GM23338 (cell line): ENCODE data around the gene COX4I1.

Experiments used
- CREB1 ChIP-seq: fragments of 250-450 bp; sonication (Bioruptor Pico); IDR thresholded peaks from 2 replicates; pipeline ENCODE4 v1.5.0; 2020; ENCODE audit warnings: low read depth, mild to moderate bottlenecking, moderate library complexity
- CTCF ChIP-seq, 2 experiments: fragments of 200-600 bp in 1 of 2; sonication (generic) in 1 of 2; conservative IDR thresholded peaks; 2 replicates each; pipeline versions ENCODE4 v1.5.1 to v1.6.1; 2016 to 2017; ENCODE audit warnings: antibody characterized with exemption in 2 of 2, low read depth in 2 of 2, mild to moderate bottlenecking in 2 of 2, moderate library complexity in 1 of 2
- EZH2 ChIP-seq: fragments of 200-600 bp; sonication (generic); IDR thresholded peaks from one replicate; pipeline ENCODE4 v1.8.0; 2017; ENCODE audit warnings: antibody characterized with exemption, mild to moderate bottlenecking, low read depth; ENCODE audit not compliant: unreplicated experiment
- EZH2phosphoT487 ChIP-seq: fragments of 200-600 bp; sonication (generic); IDR thresholded peaks from one replicate; pipeline ENCODE4 v1.8.1; 2018; ENCODE audit warnings: antibody characterized with exemption; ENCODE audit not compliant: unreplicated experiment
- JUNB ChIP-seq: IDR thresholded peaks from one replicate; pipeline ENCODE4 v1.6.1; 2016; ENCODE audit warnings: antibody characterized with exemption; ENCODE audit not compliant: unreplicated experiment
- NANOG ChIP-seq: IDR thresholded peaks from 2 replicates; pipeline ENCODE4 v1.6.1; 2016; ENCODE audit warnings: antibody characterized with exemption, borderline replicate concordance
- POLR2AphosphoS5 ChIP-seq: IDR thresholded peaks from 2 replicates; pipeline ENCODE4 v1.6.1; 2016; ENCODE audit warnings: antibody characterized with exemption, low read depth
- REST ChIP-seq: IDR thresholded peaks from one replicate; pipeline ENCODE4 v1.6.1; 2018; ENCODE audit warnings: antibody characterized with exemption; ENCODE audit not compliant: unreplicated experiment
- STAT1 ChIP-seq: IDR thresholded peaks from one replicate; pipeline ENCODE4 v1.6.1; 2016; ENCODE audit warnings: antibody characterized with exemption; ENCODE audit not compliant: unreplicated experiment

DNA sequence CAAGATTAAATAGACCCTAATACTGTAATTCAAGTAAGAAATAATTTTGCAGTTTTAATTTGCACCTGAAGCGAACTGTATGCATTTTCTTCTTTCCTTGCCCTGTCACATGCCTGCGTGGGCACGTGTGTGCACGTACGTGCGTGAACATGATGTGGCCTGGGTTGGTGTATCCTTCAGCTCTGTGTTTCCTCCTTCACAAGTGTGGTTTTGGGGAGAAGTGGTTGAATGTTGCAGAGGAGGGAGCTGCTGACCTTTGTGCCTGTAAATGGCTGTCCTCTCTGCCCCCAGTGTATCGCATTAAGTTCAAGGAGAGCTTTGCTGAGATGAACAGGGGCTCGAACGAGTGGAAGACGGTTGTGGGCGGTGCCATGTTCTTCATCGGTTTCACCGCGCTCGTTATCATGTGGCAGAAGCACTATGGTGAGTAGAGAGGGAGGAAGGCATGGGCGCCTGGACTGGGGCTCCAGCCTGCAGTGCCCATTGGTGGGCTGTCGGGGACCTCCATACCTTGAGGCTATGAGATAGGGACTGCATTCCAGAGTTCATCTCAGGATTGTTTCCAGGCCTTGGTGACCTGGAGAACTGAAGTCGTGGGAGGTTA, 6.0 kb downstream of the COX4I1 start:
- TF ChIP-seq CTCF (conservative IDR thresholded peaks at IDR 0.05; ENCODE audit: low read depth in 2 of 2) (no peak), EZH2 (no peak), EZH2phosphoT487 (no peak), NANOG (no peak), POLR2AphosphoS5 (no peak), REST (no peak), JUNB (no peak), CREB1 (CRISPR knock-in tag) (no peak), STAT1 (no peak)
